ENCODE data around the gene GPR108.

Gene GPR108

GRCh38 chr19:6705931-6706632, 31.3 kb downstream of the GPR108 start:
- DNase-seq (ENCODE audit: low read depth) = no peak
- no peak overlapping the region for H3K4me3 ChIP-seq (ENCODE audit: control insufficient read depth, low read depth, low read length)
- TF ChIP-seq CTCF (IDR thresholded peaks at IDR 0.05; ENCODE audit: control insufficient read depth, insufficient read depth, low read depth, low read length, missing control alignments) = no peak

DNA sequence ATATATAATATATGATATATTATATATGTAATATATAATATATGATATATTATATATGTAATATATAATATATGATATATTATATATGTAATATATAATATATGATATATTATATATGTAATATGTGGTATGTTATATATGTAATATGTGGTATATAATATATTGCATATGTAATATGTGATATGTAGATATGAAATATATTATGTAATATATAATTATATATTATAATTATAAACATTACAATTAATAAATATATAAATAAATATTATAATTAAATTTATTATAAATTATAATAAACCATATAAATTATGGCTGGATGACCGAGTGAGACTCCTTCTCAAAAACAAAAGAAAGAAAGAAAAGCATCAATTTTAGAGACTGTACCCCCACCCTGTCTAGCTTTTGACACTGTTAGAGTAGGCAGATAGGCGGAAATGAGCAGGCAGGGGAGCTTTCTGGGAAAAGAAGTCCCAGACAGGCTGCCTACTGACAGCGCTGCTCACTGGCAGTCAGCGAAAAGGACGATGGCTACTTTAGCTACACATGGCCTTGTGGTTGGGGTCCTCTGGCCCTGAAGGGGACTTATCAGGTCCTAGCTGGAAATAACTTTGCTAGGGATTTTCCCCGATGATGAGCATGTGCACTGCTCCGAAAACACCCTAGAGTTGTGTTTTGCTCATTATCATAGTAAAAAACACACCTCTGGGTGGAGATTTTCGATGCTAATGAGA, 36.6 kb downstream of the GPR108 start:
- no peak for TF ChIP-seq CTCF (IDR thresholded peaks at IDR 0.05; ENCODE audit: control insufficient read depth, insufficient read depth, low read depth, low read length, missing control alignments)
- no peak for DNase-seq (ENCODE audit: low read depth)
- no peak overlapping the region for H3K4me3 ChIP-seq (ENCODE audit: control insufficient read depth, low read depth, low read length)

DNA sequence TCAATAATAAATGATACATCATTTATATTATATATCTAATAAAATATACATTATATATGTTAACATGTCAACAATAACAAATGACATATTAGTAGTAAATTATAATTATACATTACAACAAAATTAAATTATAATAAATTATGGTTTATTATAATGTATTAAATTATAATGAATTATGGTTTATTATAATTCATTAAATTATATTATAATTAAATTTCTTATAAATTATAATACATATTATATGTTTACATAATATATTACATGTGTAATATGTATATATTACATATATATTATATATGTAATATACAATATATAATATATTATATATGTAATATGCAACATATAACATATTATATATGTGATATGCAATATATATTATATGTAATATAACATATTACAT, 37.4 kb downstream of the GPR108 start:
- no peak for DNase-seq (ENCODE audit: low read depth)
- TF ChIP-seq CTCF (IDR thresholded peaks at IDR 0.05; ENCODE audit: control insufficient read depth, insufficient read depth, low read depth, low read length, missing control alignments) = no peak

GRCh38 chr19:6697291-6697690, 40.1 kb downstream of the GPR108 start:
- TF ChIP-seq CTCF (IDR thresholded peaks at IDR 0.05; ENCODE audit: control insufficient read depth, insufficient read depth, low read depth, low read length, missing control alignments) = no peak
- no peak overlapping the region for H3K4me3 ChIP-seq (ENCODE audit: control insufficient read depth, low read depth, low read length)
- no peak for DNase-seq (ENCODE audit: low read depth)

More for the DNA sequence above, 37.4 kb downstream of the GPR108 start:
- H3K4me3 ChIP-seq (ENCODE audit: control insufficient read depth, low read depth, low read length) = no peak overlapping the region

GRCh38 chr19:6696239-6696820, 41.0 kb downstream of the GPR108 start:
- no peak overlapping the region for H3K4me3 ChIP-seq (ENCODE audit: control insufficient read depth, low read depth, low read length)

More at GRCh38 chr19:6696239-6696820, 41.0 kb downstream of the GPR108 start:
- no peak for TF ChIP-seq CTCF (IDR thresholded peaks at IDR 0.05; ENCODE audit: control insufficient read depth, insufficient read depth, low read depth, low read length, missing control alignments)
- no peak for DNase-seq (ENCODE audit: low read depth)

All from AG09309 (cell line).